HG03095 (cell line): ENCODE measurements around the gene CCDC88C.
"Not testable (repeated sequence)": the region's sequence is repeated elsewhere in the genome, so short reads cannot be mapped to it uniquely, and the experiment has no call there.

Experiments used
- ATAC-seq: cut with Tn5 transposase; IDR thresholded peaks from one replicate; pipeline ENCODE4 v1.9.1; 2021; ENCODE audit warnings: moderate library complexity; ENCODE audit not compliant: unreplicated experiment

The CCDC88C gene

GRCh38 chr14:91273273-91273884 is 144.2 kb downstream of the CCDC88C start:
- ATAC-seq: no peak

- no peak for ATAC-seq
Observed at GRCh38 chr14:91272341-91273272, 145.0 kb downstream of the CCDC88C start.

GRCh38 chr14:91271639-91272038 is 146.0 kb downstream of the CCDC88C start:
- no peak for ATAC-seq

- no peak for ATAC-seq
Observed at GRCh38 chr14:91270619-91271018, 147.0 kb downstream of the CCDC88C start.

GRCh38 chr14:91270188-91270587 is 147.4 kb downstream of the CCDC88C start:
- no peak for ATAC-seq

- ATAC-seq: no peak
Observed at GRCh38 chr14:91269076-91269991, 148.3 kb downstream of the CCDC88C start.

GRCh38 chr14:91267965-91268437 is 149.6 kb downstream of the CCDC88C start:
- ATAC-seq: no peak

GRCh38 chr14:91266276-91266675 is 151.3 kb downstream of the CCDC88C start:
- ATAC-seq: not testable (repeated sequence)

GRCh38 chr14:91265404-91265803 is 152.2 kb downstream of the CCDC88C start:
- no peak for ATAC-seq

- no peak for ATAC-seq
Observed at GRCh38 chr14:91264151-91265150, 153.2 kb downstream of the CCDC88C start.

- ATAC-seq: no peak
Observed at GRCh38 chr14:91263329-91263728, 154.3 kb downstream of the CCDC88C start.

- ATAC-seq: no peak
Observed at GRCh38 chr14:91261986-91262549, 155.6 kb downstream of the CCDC88C start.

- no peak for ATAC-seq
Observed at GRCh38 chr14:91261115-91261514, 156.5 kb downstream of the CCDC88C start.

- no peak for ATAC-seq
Observed at GRCh38 chr14:91258876-91259275, 158.7 kb downstream of the CCDC88C start.

- ATAC-seq: no peak
Observed at GRCh38 chr14:91258011-91258618, 159.5 kb downstream of the CCDC88C start.

- ATAC-seq: no peak
Observed at GRCh38 chr14:91257328-91258010, 160.2 kb downstream of the CCDC88C start.

GRCh38 chr14:91256661-91257060 is 161.0 kb downstream of the CCDC88C start:
- no peak for ATAC-seq

GRCh38 chr14:91255026-91255695 is 162.5 kb downstream of the CCDC88C start:
- ATAC-seq: no peak
